OCI-LY7 (cell line): ENCODE measurements around the gene TOR1A. TPM values are rescaled to one million over a fixed set of nuclear protein-coding genes. Genes with fewer than 3 reads are reported as not detected.

ENCODE experiments used
- BruUV-seq: library from RNA; stranded (reverse); fragments of 400-500 nt; replicated peaks from 2 replicates; lab custom pipeline; 2021; lab: Mats Ljungman, UMichigan
- CTCF ChIA-PET: fragments of 300-600 bp; sonication (Branson Sonifier 250); formaldehyde crosslinking; loops from one replicate; lab custom pipeline; 2022; ENCODE audit warnings: antibody characterized with exemption; ENCODE audit not compliant: unreplicated experiment; lab: Charles Lee
- POLR2A ChIA-PET: fragments of 300-600 bp; sonication (Branson Sonifier 250); formaldehyde crosslinking; loops from one replicate; lab custom pipeline; 2022; ENCODE audit warnings: antibody characterized with exemption; lab: Charles Lee
- DNase-seq: peaks from one replicate; pipeline ENCODE4 v3.0.0-alpha.2; 2015; ENCODE audit warnings: low spot score
- H2AFZ ChIP-seq: fragments of 200-600 bp; sonication (generic), shearing (Covaris generic); 2 replicates; pipeline ENCODE4 v1.6.1; 2014; ENCODE audit warnings: mild to moderate bottlenecking, antibody characterized with exemption, low read length, moderate library complexity
- H3K27ac ChIP-seq: fragments of 200-600 bp; sonication (generic); 2 replicates; pipeline ENCODE4 v1.5.1; 2014; ENCODE audit warnings: mixed run types, low read depth, mild to moderate bottlenecking, moderate library complexity, low read length, inconsistent platforms; ENCODE audit not compliant: poor library complexity, severe bottlenecking
- H3K36me3 ChIP-seq: fragments of 200-600 bp; sonication (generic); 2 replicates; pipeline ENCODE4 v1.6.1; 2014; ENCODE audit warnings: mild to moderate bottlenecking, antibody characterized with exemption, low read length, moderate library complexity, mixed read lengths; ENCODE audit not compliant: insufficient read depth
- H3K4me1 ChIP-seq: fragments of 200-600 bp; sonication (generic); 2 replicates; pipeline ENCODE4 v1.5.1; 2014; ENCODE audit warnings: mild to moderate bottlenecking, low read length; ENCODE audit not compliant: insufficient read depth, poor library complexity, severe bottlenecking
- H3K4me2 ChIP-seq: fragments of 200-600 bp; sonication (generic); 2 replicates; pipeline ENCODE4 v1.6.1; 2014; ENCODE audit warnings: mild to moderate bottlenecking, low read length
- H3K4me3 ChIP-seq: fragments of 200-600 bp; sonication (generic); 2 replicates; pipeline ENCODE4 v1.5.1; 2014; ENCODE audit warnings: mild to moderate bottlenecking, low read depth, low read length; ENCODE audit not compliant: poor library complexity, severe bottlenecking
- H3K79me2 ChIP-seq: fragments of 200-600 bp; sonication (generic); 2 replicates; pipeline ENCODE4 v1.6.1; 2016; ENCODE audit warnings: low read depth, mild to moderate bottlenecking, low read length, moderate library complexity, mixed read lengths; ENCODE audit not compliant: insufficient read depth
- H3K9me2 ChIP-seq: fragments of 200-600 bp; sonication (generic); 2 replicates; pipeline ENCODE4 v1.6.1; 2016; ENCODE audit warnings: mild to moderate bottlenecking, low read length, mixed read lengths; ENCODE audit not compliant: insufficient read depth
- H3K9me3 ChIP-seq: fragments of 200-600 bp; sonication (generic); 2 replicates; pipeline ENCODE4 v1.6.1; 2014; ENCODE audit warnings: mild to moderate bottlenecking, mixed run types, low read length, mixed read lengths
- H4K20me1 ChIP-seq: fragments of 200-600 bp; sonication (generic); 2 replicates; pipeline ENCODE4 v1.6.1; 2014; ENCODE audit warnings: mild to moderate bottlenecking, antibody characterized with exemption, low read length, moderate library complexity, mixed read lengths; ENCODE audit not compliant: insufficient read depth
- CTCF ChIP-seq: fragments of 200-600 bp; sonication (generic); conservative IDR thresholded peaks from 2 replicates; pipeline ENCODE4 v1.5.1; 2014; ENCODE audit warnings: mild to moderate bottlenecking, antibody characterized with exemption, low read length, moderate library complexity, mixed read lengths
- EZH2phosphoT487 ChIP-seq: fragments of 200-600 bp; sonication (generic); IDR thresholded peaks from 2 replicates; pipeline ENCODE4 v1.6.1; 2018; ENCODE audit warnings: low read depth, borderline replicate concordance, mild to moderate bottlenecking, mixed run types, antibody characterized with exemption, low read length, moderate library complexity, mixed read lengths
- intact Hi-C: fragments of 100-400 bp; cut with micrococcal nuclease; formaldehyde crosslinking; loops from one replicate; pipeline ENCODE4 v1.10.0; 2022; ENCODE audit not compliant: unreplicated experiment
- total RNA-seq, 2 experiments: library from RNA; depleted of rRNA in 1 of 2; stranded (reverse); fragments of >200 nt in 1 of 2; shearing (Covaris generic) in 1 of 2; gene quantifications; 2 replicates each; pipeline ENCODE4 v1.2.3, GENCODE V29; 2014 to 2022

TOR1A gene
- total RNA-seq, 2 experiments from 2014 or later = 32.7 to 37.0 TPM

GRCh38 chr9:129852579-129852978 is 28.6 kb upstream of the TOR1A start:
- DNase-seq = no peak
- no peak overlapping the region for H3K4me3 ChIP-seq
- no TSS peak for BruUV-seq
- peaks cover 20% of the 10 kb centered on the region for H3K36me3 ChIP-seq
- TF ChIP-seq CTCF (no peak), EZH2phosphoT487 (no peak)
- ChIA-PET CTCF (no interaction called here), POLR2A (no interaction called here)
- H3K27ac ChIP-seq = no peak overlapping the region
- no peaks in the 10 kb centered on the region for H3K79me2 ChIP-seq
- no peak overlapping the region for H2AFZ ChIP-seq
- H3K4me2 ChIP-seq = no peak overlapping the region
- intact Hi-C loops = no loop called here
- no peaks in the 10 kb centered on the region for H4K20me1 ChIP-seq
- no peaks in the 10 kb centered on the region for H3K9me3 ChIP-seq
- no peaks in the 10 kb centered on the region for H3K4me1 ChIP-seq
- no peaks in the 10 kb centered on the region for H3K9me2 ChIP-seq

GRCh38 chr9:129851821-129852220 is 27.9 kb upstream of the TOR1A start:
- Histone ChIP-seq H3K9me3 (no peaks in the 10 kb centered on the region), H4K20me1 (no peaks in the 10 kb centered on the region), H3K27ac (no peak overlapping the region), H2AFZ (no peak overlapping the region), H3K4me1 (no peaks in the 10 kb centered on the region), H3K36me3 (peaks cover 20% of the 10 kb centered on the region), H3K9me2 (no peaks in the 10 kb centered on the region), H3K4me2 (no peak overlapping the region), H3K4me3 (no peak overlapping the region), H3K79me2 (no peaks in the 10 kb centered on the region)
- DNase-seq = no peak
- no TSS peak for BruUV-seq
- TF ChIP-seq CTCF (no peak), EZH2phosphoT487 (no peak)
- intact Hi-C loops = no loop called here
- CTCF ChIA-PET = no interaction called here
- POLR2A ChIA-PET = no interaction called here

GRCh38 chr9:129850821-129851550 is 27.1 kb upstream of the TOR1A start:
- no peaks in the 10 kb centered on the region for H3K79me2 ChIP-seq
- intact Hi-C loops = no loop called here
- no peak for DNase-seq
- POLR2A ChIA-PET = interaction anchor here (0.7 kb wide), 1 partner anchor 11 kb away, joined by 3 read pairs; no protein-coding TSS in a partner anchor
- no peak overlapping the region for H3K27ac ChIP-seq
- CTCF ChIA-PET = no interaction called here
- H4K20me1 ChIP-seq = no peaks in the 10 kb centered on the region
- no peak for TF ChIP-seq CTCF
- no peak for TF ChIP-seq EZH2phosphoT487
- H3K4me1 ChIP-seq = no peaks in the 10 kb centered on the region
- BruUV-seq = no TSS peak
- H3K4me3 ChIP-seq = no peak overlapping the region
- H3K9me3 ChIP-seq = no peaks in the 10 kb centered on the region
- no peaks in the 10 kb centered on the region for H3K9me2 ChIP-seq
- H2AFZ ChIP-seq = no peak overlapping the region
- H3K36me3 ChIP-seq = peaks cover 20% of the 10 kb centered on the region
- H3K4me2 ChIP-seq = no peak overlapping the region
